GM12872 (cell line): Measurements from ENCODE around the gene ICAM2.

Experiments
- TF ChIP-seq, protein P1 (sequence below): IDR thresholded peaks from 3 replicates; pipeline ENCODE4 v1.5.1; 2011; ENCODE audit warnings: low read depth, mild to moderate bottlenecking, low read length, moderate library complexity; ENCODE audit not compliant: insufficient read depth

Gene ICAM2

DNA sequence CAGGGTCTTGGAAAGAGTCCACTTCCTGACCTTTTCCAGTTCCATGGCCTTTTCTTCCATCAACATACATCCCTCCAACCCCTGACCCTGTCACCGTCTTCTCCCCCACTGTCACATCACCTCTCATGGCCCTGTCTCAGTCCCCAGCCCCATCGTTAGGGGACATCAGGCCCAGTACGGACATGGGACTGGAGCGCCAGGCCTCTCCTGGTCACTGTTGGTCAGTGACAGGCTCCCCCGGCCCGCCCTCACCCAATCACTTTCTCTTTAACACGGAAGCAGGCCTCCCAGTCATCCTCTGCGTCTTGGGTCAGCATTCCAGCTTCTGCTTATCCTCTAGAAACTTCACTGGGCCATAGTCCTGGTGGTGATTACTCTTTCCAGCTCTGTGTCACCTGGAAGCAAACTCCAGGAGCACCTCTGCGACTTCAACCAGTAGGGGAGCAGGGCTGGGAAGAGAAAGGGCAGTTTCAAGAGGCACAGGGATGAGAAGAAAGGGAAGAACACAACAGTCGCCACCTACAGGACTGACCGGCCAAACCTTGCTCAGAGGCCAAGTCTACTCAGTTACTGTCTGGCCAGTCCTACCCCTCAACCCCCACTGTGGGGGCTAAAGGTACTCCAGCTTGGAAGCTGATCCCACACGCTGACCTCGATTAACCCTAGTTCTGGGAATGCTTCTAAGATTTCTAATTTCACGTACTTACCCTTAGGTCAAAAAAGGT, 15.9 kb upstream of the ICAM2 start:
- TF ChIP-seq, protein P1, sequence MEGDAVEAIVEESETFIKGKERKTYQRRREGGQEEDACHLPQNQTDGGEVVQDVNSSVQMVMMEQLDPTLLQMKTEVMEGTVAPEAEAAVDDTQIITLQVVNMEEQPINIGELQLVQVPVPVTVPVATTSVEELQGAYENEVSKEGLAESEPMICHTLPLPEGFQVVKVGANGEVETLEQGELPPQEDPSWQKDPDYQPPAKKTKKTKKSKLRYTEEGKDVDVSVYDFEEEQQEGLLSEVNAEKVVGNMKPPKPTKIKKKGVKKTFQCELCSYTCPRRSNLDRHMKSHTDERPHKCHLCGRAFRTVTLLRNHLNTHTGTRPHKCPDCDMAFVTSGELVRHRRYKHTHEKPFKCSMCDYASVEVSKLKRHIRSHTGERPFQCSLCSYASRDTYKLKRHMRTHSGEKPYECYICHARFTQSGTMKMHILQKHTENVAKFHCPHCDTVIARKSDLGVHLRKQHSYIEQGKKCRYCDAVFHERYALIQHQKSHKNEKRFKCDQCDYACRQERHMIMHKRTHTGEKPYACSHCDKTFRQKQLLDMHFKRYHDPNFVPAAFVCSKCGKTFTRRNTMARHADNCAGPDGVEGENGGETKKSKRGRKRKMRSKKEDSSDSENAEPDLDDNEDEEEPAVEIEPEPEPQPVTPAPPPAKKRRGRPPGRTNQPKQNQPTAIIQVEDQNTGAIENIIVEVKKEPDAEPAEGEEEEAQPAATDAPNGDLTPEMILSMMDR: peak; percentile 46; the same call in 2 of the 3 replicates

DNA sequence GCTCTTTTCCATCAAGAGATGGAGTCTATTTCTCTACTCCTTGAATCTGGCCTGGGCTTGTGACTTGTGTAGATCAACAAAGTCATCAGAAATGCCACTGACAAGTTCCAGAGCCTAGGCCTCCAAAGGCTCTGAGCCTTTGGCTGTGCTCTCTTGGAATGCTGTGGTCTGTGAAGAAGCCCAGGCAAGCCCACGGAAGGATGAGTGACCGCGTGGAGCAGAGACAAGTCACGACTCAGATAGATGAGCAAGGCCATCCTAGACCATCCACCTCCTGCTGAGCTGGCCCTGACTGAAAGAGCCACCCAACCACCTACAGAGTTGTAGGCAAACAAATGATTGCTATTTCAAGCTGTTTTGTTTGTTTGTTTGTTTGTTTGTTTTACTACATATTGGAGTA, 11.6 kb upstream of the ICAM2 start:
- TF ChIP-seq, protein P1: no peak

DNA sequence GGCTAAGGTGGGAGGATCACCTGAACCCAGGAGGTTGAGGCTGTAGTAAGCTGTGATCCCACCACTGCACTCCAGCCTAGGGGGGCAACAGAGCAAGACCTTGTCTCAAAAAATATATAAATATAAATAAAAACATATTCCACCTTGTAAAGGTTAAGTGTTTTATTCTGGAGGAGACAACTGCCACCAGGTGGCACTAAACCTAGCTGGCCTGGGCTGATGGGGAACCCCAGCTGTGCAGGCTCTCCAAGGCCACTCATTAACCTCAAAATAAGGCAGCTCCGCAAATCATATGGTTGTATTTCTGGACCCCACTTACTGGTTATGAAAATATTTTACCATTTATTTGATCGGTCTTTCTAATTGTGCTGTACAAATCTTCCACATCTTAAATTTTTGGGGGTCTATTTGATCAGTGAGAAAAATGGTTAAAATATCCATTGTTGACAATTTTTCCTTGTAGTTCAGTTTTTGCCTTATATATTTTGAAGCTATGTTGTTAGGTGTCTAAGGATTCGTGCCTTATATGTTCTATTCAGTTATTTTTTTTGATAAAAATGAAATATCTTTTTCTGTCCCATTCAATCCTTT, 8.5 kb upstream of the ICAM2 start:
- TF ChIP-seq, protein P1: peak; percentile 73

DNA sequence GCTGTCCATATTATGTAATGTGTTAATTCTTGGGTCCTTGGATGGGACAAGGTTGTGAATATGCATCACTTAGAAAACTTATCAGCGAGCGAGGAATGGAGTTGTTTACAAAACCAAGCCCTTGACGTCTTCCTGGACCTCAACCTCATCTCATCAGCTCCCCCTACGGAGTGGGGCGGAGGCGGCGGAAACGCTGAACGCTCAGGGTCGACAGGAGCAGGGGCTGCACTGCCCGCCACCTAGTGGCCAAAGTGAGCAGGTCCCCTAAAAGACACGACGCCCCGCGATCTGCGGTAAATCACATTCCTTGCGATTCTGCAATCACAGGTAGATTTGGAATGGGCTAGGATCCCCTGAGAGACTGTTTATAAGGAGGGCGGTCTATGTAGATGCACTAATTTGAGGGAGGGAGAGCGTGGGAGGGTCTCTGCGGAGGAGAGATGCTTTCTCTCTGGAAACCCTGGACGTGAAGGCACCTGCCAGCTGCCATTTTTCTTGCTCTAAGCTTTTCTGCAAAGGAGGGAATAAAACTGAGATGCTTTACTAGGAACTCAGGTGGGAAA, 5.4 kb upstream of the ICAM2 start:
- TF ChIP-seq, protein P1: peak; percentile 99

DNA sequence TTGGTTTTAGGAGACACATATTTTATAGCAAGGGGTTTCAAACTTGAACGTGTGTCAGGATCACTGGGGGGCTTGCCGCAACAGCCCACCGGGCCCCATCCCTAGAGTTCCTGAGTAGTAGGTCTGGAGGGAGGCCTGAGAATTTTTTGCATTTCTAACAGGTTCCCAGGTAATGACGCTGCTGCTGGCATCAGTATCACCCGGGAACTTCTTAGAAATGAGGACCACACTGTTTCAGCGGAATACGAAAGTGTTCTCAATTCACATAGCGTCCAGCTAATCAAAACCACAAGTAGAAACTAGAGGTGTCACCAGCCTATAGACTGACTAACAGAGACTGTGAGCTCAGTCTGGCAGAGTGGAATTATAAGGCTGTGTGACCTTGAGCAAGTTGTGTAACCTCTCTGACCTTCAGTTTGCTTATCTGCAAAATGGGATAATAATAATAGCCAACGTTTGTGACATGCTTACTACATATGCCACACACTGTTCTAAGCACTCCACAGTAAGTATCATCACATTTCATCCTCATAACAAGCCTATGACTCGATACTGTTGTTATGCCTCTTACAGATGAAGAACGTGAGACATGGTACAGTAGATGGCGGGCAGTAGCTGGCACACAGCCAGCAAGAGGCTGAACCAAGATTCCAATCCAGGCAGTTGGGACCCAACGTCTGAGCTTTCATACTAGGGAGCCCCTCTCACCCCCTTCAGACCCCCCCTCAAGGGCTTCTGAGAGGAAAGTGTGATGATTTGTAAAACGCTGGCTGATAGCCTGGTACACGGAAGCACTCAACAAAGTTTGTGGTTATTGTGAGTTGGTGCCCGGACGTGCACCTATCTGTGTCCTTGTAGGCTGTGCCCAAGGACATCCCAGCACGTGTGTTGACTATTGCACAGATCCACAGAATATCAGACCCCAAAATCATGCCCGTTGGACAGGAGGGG, 4.6 kb upstream of the ICAM2 start:
- TF ChIP-seq, protein P1: no peak

DNA sequence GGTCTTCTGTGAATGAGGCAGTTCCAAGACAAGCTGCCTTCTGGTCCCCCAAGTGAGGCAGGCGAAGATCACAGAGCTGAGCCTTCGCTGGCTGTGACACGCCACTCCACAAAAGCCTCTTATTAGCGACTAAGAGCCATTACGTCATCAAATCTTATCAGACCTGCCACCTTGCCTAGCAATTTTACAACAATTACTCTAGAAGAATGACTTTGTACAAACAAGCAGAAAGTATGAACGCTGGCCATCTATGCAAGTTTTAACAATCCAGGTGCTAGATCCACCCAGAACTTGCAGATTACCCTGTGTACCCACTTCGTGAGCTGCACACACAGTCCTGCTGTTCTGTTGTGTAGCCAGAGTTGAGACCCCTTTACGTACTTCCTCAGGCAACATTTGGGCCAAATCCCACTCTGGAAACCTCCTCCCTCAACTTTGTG, 3.8 kb upstream of the ICAM2 start:
- TF ChIP-seq, protein P1: no peak
